IPS DF 19.7 (cell line): ENCODE data around the gene CDRT4.

Experiments used
- DNase-seq: peaks from one replicate; pipeline ENCODE4 v3.0.0-alpha.2; 2013; ENCODE audit warnings: low read depth, low spot score

CDRT4 gene

DNA sequence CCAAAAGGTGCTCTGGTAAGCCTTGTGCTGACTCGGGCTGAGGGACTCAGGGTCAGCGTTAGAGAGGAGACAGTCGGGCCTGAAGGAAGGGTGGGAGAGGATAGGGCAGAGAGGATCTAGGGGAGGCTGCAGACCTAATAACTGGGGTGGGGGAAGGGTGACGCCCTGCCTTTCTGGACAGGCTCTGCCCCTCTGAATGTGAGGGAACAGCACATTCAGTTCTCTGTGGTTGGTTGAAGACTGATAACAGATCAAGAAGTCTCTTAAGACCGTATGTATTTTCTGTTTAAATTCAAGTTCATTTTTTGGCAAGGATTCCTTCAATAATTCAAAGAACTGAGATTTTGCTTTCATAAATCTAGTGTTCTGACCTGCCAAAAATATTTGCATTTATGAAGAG lies 69.8 kb downstream of the CDRT4 start:
- DNase-seq: no peak

DNA sequence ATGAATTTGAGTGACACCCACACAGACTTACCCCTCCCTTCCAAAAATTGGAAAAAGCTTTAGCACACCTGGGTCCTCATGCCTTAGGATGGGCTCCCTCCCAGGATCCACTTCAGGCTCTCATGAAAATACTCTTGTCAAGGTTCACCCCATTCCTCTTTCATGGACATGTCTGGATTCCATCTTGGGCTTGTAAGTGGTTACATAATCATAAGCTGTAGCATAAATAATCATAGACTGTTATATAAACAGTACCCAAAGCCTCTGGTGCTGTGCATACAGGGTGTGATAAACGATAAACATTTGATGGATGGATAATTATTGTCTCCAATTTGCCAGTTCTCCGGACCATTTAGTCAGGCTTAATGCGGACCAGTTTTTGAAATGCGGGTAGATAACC lies 72.3 kb downstream of the CDRT4 start:
- no peak for DNase-seq

DNA sequence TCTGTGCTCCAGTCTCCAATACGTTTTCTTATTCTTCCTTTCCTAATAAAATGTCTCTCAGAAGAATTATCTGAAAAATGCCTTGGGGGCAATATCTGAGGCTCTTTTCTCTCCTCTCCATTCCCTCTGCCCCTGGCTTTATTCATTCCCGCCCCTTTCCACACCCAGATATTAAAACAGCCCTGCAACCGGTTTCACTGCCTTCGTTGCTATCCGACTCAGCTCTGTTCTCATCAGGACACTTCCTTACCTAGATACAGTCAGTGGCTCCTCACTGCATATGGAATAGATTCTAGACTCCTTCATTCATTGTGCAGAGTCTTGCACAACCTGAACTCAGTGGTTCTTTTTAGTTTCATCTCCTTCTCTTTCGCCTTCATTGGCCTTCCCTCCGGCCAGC lies 74.0 kb downstream of the CDRT4 start:
- DNase-seq: no peak

- DNase-seq: no peak
Observed at GRCh38 chr17:15392326-15392741, 75.1 kb downstream of the CDRT4 start.

GRCh38 chr17:15388356-15389041 lies 78.9 kb downstream of the CDRT4 start:
- no peak for DNase-seq

GRCh38 chr17:15386083-15386482 lies 81.3 kb downstream of the CDRT4 start:
- DNase-seq: no peak
